HL-60 (cell line): ENCODE results near the gene MLLT10.

ENCODE experiments used
- DNase-seq, 2 experiments: peaks; one replicate each; pipeline ENCODE4 v3.0.0-alpha.2; 2010 to 2020; ENCODE audit warnings: low read depth in 1 of 2, low spot score in 1 of 2
- H3K27ac ChIP-seq: fragments of 250-450 bp; sonication (Bioruptor Pico); replicated peaks from 2 replicates; pipeline ENCODE4 v1.5.1; 2020; ENCODE audit warnings: mild to moderate bottlenecking, moderate library complexity
- H3K27me3 ChIP-seq: fragments of 250-450 bp; sonication (Bioruptor Pico); 2 replicates; pipeline ENCODE4 v1.5.1; 2021; ENCODE audit warnings: mild to moderate bottlenecking, moderate library complexity; ENCODE audit not compliant: insufficient read depth, poor library complexity, severe bottlenecking
- H3K4me3 ChIP-seq: replicated peaks from 2 replicates; pipeline ENCODE4 v1.5.1; 2011; ENCODE audit warnings: mild to moderate bottlenecking, control low read depth, low read length; ENCODE audit not compliant: insufficient read depth
- CTCF ChIP-seq: IDR thresholded peaks from one replicate; pipeline ENCODE4 v1.5.1; 2011; ENCODE audit warnings: low read length, control low read depth, inconsistent platforms; ENCODE audit not compliant: insufficient read depth
- GABPA ChIP-seq: IDR thresholded peaks from 2 replicates; pipeline ENCODE4 v1.6.1; 2012; ENCODE audit warnings: low read depth
- POLR2AphosphoS5 ChIP-seq: IDR thresholded peaks from 2 replicates; pipeline ENCODE4 v1.6.1; 2012; ENCODE audit warnings: low read depth
- SPI1 ChIP-seq: IDR thresholded peaks from 2 replicates; pipeline ENCODE4 v1.6.1; 2012; ENCODE audit warnings: low read depth, mild to moderate bottlenecking, borderline replicate concordance
- TF ChIP-seq, protein P1 (sequence below): IDR thresholded peaks from 2 replicates; pipeline ENCODE4 v1.6.1; 2012; ENCODE audit warnings: low read depth; ENCODE audit not compliant: insufficient replicate concordance

The MLLT10 gene

GRCh38 chr10:21529032-21529910 lies 4.8 kb upstream of the MLLT10 start:
- Histone ChIP-seq H3K27ac (no peak overlapping the region), H3K4me3 (no peak overlapping the region)
- no peak for DNase-seq

DNA sequence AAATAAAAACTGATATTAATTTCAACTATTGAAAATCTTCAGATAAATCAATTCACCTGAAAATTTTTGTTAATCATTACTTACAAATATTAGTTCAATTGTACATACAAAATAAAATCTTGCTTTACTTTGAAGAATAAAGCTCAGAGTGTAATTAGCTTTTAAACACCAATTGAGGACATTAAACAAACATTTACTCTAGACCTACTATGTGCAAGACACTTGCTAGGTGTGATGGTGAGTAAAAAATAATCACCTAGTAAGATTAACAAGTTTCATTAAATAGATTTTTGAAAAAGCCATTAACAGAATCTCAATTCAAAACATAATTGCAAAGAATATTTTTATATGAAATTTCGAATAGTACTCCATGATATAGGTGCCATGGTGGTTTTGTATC lies 3.9 kb upstream of the MLLT10 start:
- Histone ChIP-seq H3K27ac (no peak overlapping the region), H3K27me3 (no peaks in the 10 kb centered on the region), H3K4me3 (no peak overlapping the region)
- DNase-seq = no peak
- no peak for TF ChIP-seq GABPA
- TF ChIP-seq POLR2AphosphoS5 = no peak
- TF ChIP-seq, protein P1, sequence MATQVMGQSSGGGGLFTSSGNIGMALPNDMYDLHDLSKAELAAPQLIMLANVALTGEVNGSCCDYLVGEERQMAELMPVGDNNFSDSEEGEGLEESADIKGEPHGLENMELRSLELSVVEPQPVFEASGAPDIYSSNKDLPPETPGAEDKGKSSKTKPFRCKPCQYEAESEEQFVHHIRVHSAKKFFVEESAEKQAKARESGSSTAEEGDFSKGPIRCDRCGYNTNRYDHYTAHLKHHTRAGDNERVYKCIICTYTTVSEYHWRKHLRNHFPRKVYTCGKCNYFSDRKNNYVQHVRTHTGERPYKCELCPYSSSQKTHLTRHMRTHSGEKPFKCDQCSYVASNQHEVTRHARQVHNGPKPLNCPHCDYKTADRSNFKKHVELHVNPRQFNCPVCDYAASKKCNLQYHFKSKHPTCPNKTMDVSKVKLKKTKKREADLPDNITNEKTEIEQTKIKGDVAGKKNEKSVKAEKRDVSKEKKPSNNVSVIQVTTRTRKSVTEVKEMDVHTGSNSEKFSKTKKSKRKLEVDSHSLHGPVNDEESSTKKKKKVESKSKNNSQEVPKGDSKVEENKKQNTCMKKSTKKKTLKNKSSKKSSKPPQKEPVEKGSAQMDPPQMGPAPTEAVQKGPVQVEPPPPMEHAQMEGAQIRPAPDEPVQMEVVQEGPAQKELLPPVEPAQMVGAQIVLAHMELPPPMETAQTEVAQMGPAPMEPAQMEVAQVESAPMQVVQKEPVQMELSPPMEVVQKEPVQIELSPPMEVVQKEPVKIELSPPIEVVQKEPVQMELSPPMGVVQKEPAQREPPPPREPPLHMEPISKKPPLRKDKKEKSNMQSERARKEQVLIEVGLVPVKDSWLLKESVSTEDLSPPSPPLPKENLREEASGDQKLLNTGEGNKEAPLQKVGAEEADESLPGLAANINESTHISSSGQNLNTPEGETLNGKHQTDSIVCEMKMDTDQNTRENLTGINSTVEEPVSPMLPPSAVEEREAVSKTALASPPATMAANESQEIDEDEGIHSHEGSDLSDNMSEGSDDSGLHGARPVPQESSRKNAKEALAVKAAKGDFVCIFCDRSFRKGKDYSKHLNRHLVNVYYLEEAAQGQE = no peak
- TF ChIP-seq SPI1 = no peak
- TF ChIP-seq CTCF = no peak

More at GRCh38 chr10:21529032-21529910, 4.8 kb upstream of the MLLT10 start:
- H3K27me3 ChIP-seq = no peaks in the 10 kb centered on the region
- no peak for TF ChIP-seq CTCF

DNA sequence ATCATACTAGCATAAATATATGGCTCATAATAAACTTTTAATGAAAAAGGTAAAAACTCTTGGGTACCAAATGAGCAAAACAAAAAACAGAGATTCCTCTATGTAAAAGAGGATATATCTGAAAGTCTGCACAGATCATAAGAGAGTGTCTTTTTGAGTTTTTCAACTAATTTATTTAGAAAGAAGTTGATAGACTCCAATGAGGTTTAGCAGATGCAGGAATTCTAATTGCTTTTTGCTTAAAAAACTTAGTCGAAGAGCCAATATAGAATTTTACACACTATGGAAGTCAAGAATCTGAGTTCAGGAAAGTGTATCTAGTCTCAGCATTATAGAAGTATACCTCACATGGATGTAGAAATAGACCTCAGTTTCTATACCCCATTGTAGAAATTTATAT lies 3.4 kb upstream of the MLLT10 start:
- H3K27me3 ChIP-seq = no peaks in the 10 kb centered on the region
- TF ChIP-seq SPI1 = no peak
- no peak for TF ChIP-seq CTCF
- TF ChIP-seq, protein P1 = no peak
- TF ChIP-seq POLR2AphosphoS5 = no peak
- TF ChIP-seq GABPA = no peak
- no peak overlapping the region for H3K4me3 ChIP-seq
- DNase-seq = no peak
- no peak overlapping the region for H3K27ac ChIP-seq
